Mesenchymal stem cell (in vitro differentiated cells and primary cell): ENCODE data around the gene POLR1D.

Experiments used
- DNase-seq: peaks from one replicate; pipeline ENCODE4 v3.0.0-alpha.2; 2013
- H2AFZ ChIP-seq: one replicate; pipeline ENCODE4 v1.6.1; 2013; ENCODE audit warnings: low read depth, mild to moderate bottlenecking, control low read depth, inconsistent platforms, low read length, moderate library complexity
- H2AK5ac ChIP-seq: 2 replicates; pipeline ENCODE4 v1.6.1; 2013; ENCODE audit warnings: low read length, moderate library complexity, mild to moderate bottlenecking, inconsistent platforms; ENCODE audit not compliant: severe bottlenecking
- H2BK120ac ChIP-seq: one replicate; pipeline ENCODE4 v1.6.1; 2013; ENCODE audit warnings: low read depth, mild to moderate bottlenecking, inconsistent platforms, low read length, moderate library complexity
- H2BK12ac ChIP-seq, 2 experiments: one replicate each; pipeline ENCODE4 v1.6.1; 2013; ENCODE audit warnings: inconsistent platforms in 2 of 2, low read length in 2 of 2, mild to moderate bottlenecking in 2 of 2, moderate library complexity in 2 of 2, control low read depth in 1 of 2
- H2BK15ac ChIP-seq: one replicate; pipeline ENCODE4 v1.6.1; 2013; ENCODE audit warnings: mild to moderate bottlenecking, low read depth, inconsistent platforms; ENCODE audit not compliant: poor library complexity, severe bottlenecking
- H2BK5ac ChIP-seq: 2 replicates; pipeline ENCODE4 v1.6.1; 2013; ENCODE audit warnings: low read depth, mild to moderate bottlenecking, low read length, control low read depth, inconsistent platforms; ENCODE audit not compliant: poor library complexity, severe bottlenecking
- H3K14ac ChIP-seq, 2 experiments: one replicate each; pipeline ENCODE4 v1.6.1; 2013; ENCODE audit warnings: inconsistent platforms in 2 of 2, low read length in 2 of 2, control low read depth in 1 of 2, mild to moderate bottlenecking in 1 of 2, moderate library complexity in 1 of 2
- H3K18ac ChIP-seq, 2 experiments: one replicate each; pipeline ENCODE4 v1.6.1; 2013; ENCODE audit warnings: inconsistent platforms in 2 of 2, low read length in 2 of 2, control low read depth in 1 of 2, low read depth in 1 of 2, mild to moderate bottlenecking in 1 of 2
- H3K23ac ChIP-seq, 2 experiments: one replicate each; pipeline ENCODE4 v1.6.1; 2013; ENCODE audit warnings: inconsistent platforms in 2 of 2, low read length in 2 of 2, mild to moderate bottlenecking in 2 of 2, moderate library complexity in 2 of 2, control low read depth in 1 of 2
- H3K27ac ChIP-seq: 2 replicates; pipeline ENCODE4 v1.5.1; 2013; ENCODE audit warnings: mild to moderate bottlenecking, moderate library complexity, low read length, control low read depth, inconsistent platforms; ENCODE audit not compliant: poor library complexity, severe bottlenecking
- H3K27me3 ChIP-seq, 2 experiments: 2 replicates each; pipeline versions ENCODE4 v1.6.1 to v1.7.0; 2013; ENCODE audit warnings: low read length in 2 of 2, mild to moderate bottlenecking in 2 of 2, moderate library complexity in 2 of 2, control low read depth in 1 of 2, inconsistent platforms in 1 of 2; ENCODE audit not compliant: control insufficient read depth in 1 of 2, insufficient read depth in 1 of 2
- H3K36me3 ChIP-seq, 2 experiments: 2 replicates each; pipeline versions ENCODE4 v1.6.1 to v1.7.0; 2013; ENCODE audit warnings: low read length in 2 of 2, control low read depth in 1 of 2, inconsistent platforms in 1 of 2, low read depth in 1 of 2, mild to moderate bottlenecking in 1 of 2; ENCODE audit not compliant: insufficient read depth in 2 of 2, control insufficient read depth in 1 of 2
- H3K4ac ChIP-seq, 2 experiments: one replicate each; pipeline ENCODE4 v1.6.1; 2013; ENCODE audit warnings: inconsistent platforms in 2 of 2, low read length in 2 of 2, mild to moderate bottlenecking in 2 of 2, moderate library complexity in 2 of 2, control low read depth in 1 of 2, low read depth in 1 of 2
- H3K4me1 ChIP-seq: 2 replicates; pipeline ENCODE4 v1.6.1; 2013; ENCODE audit warnings: low read depth, low read length, control low read depth; ENCODE audit not compliant: control insufficient read depth, insufficient read depth
- H3K4me2 ChIP-seq: 2 replicates; pipeline ENCODE4 v1.6.1; 2013; ENCODE audit warnings: low read length, mild to moderate bottlenecking, inconsistent platforms; ENCODE audit not compliant: poor library complexity, severe bottlenecking
- H3K4me3 ChIP-seq, 2 experiments: 2 replicates each; pipeline versions ENCODE4 v1.5.1 to v1.7.0; 2013; ENCODE audit warnings: low read length in 2 of 2, mild to moderate bottlenecking in 2 of 2, control low read depth in 1 of 2, low read depth in 1 of 2; ENCODE audit not compliant: insufficient read depth in 1 of 2
- H3K79me1 ChIP-seq: replicated peaks from 2 replicates; pipeline ENCODE4 v1.6.1; 2013; ENCODE audit warnings: mild to moderate bottlenecking, control low read depth, low read length, inconsistent platforms; ENCODE audit not compliant: poor library complexity, severe bottlenecking
- H3K9ac ChIP-seq: 2 replicates; pipeline ENCODE4 v1.7.0; 2013; ENCODE audit warnings: mild to moderate bottlenecking, low read length, moderate library complexity
- H3K9me3 ChIP-seq: 2 replicates; pipeline ENCODE4 v1.7.0; 2013; ENCODE audit warnings: mild to moderate bottlenecking, low read length; ENCODE audit not compliant: control insufficient read depth
- H4K8ac ChIP-seq: one replicate; pipeline ENCODE4 v1.6.1; 2013; ENCODE audit warnings: inconsistent platforms, mild to moderate bottlenecking, low read length, moderate library complexity
- H4K91ac ChIP-seq: one replicate; pipeline ENCODE4 v1.6.1; 2013; ENCODE audit warnings: mild to moderate bottlenecking, low read length, inconsistent platforms
- WGBS: methylation state at CpG from one replicate; pipeline ENCODE4 v1.1.7; 2013; ENCODE audit warnings: mixed read lengths; 5-methylcytosine and 5-hydroxymethylcytosine counted together

The POLR1D gene

GRCh38 chr13:27599845-27600553 is 21.7 kb upstream of the POLR1D start:
- Histone ChIP-seq H3K9ac (no peak overlapping the region), H3K27ac (peak overlapping the region; percentile 73), H4K91ac (no peak overlapping the region), H2AK5ac (no peak overlapping the region), H2AFZ (no peak overlapping the region), H3K79me1 (peaks cover 8% of the 10 kb centered on the region), H2BK120ac (no peak overlapping the region), H3K18ac (no peak overlapping the region), H3K4me2 (no peak overlapping the region), H3K9me3 (no peaks in the 10 kb centered on the region), H3K4me3 (no peak overlapping the region), H3K36me3 (no peaks in the 10 kb centered on the region), H3K4me1 (peaks cover 2% of the 10 kb centered on the region), H3K23ac (no peak overlapping the region), H3K27me3 (no peaks in the 10 kb centered on the region), H2BK5ac (no peak overlapping the region), H2BK12ac (no peak overlapping the region), H3K4ac (no peak overlapping the region), H4K8ac (no peak overlapping the region), H2BK15ac (no peak overlapping the region), H3K14ac (no peak overlapping the region)
- DNase-seq, result peak; percentile 56
- 100% methylated on average over 2 of the region's 5 CpGs for WGBS

DNA sequence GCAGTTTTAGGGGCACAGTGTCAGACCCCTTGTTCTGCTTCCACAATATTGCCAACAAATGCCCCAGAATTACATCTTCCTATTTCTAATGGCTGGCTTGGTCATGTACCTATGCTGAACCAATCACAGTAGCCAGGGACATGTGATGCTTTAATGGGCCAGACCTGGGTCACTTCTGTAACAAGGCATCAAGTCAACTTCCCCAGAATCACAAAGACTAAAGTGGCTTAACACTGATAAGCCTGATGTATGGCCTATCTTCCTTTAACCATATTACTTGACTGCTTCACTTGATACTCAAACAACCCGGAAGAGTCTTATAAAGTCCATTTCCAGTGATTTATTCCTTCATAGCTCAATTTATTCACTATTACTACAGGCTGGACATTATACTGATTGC is 21.0 kb upstream of the POLR1D start:
- Histone ChIP-seq H3K36me3 (no peaks in the 10 kb centered on the region), H3K4ac (no peak overlapping the region), H3K4me1 (no peaks in the 10 kb centered on the region), H3K4me2 (no peak overlapping the region), H3K23ac (no peak overlapping the region), H2BK5ac (no peak overlapping the region), H3K14ac (peak overlapping the region in 1 of 2 experiments; percentile 79), H3K18ac (peak overlapping the region in 1 of 2 experiments; percentile 23), H3K4me3 (no peak overlapping the region), H4K8ac (no peak overlapping the region), H2BK12ac (no peak overlapping the region), H4K91ac (no peak overlapping the region), H3K27ac (no peak overlapping the region), H2BK15ac (no peak overlapping the region), H3K27me3 (no peaks in the 10 kb centered on the region), H2BK120ac (no peak overlapping the region), H3K9me3 (no peaks in the 10 kb centered on the region), H2AK5ac (peak overlapping the region; percentile 95), H2AFZ (no peak overlapping the region), H3K9ac (no peak overlapping the region), H3K79me1 (peaks cover 8% of the 10 kb centered on the region)
- WGBS, result 74% methylated on average over 1 of the region's 1 CpG
- DNase-seq, result no peak

- no peak overlapping the region for H3K4me2 ChIP-seq
- H3K27ac ChIP-seq, result no peak overlapping the region
- H2AK5ac ChIP-seq, result no peak overlapping the region
- no peak overlapping the region for H4K91ac ChIP-seq
- H3K4me1 ChIP-seq, result no peaks in the 10 kb centered on the region
- H3K23ac ChIP-seq, result no peak overlapping the region
- H2BK5ac ChIP-seq, result no peak overlapping the region
- no peaks in the 10 kb centered on the region for H3K36me3 ChIP-seq
- 100% methylated on average over 2 of the region's 2 CpGs for WGBS
- no peak overlapping the region for H2AFZ ChIP-seq
- no peak overlapping the region for H2BK12ac ChIP-seq
- no peak for DNase-seq
- no peaks in the 10 kb centered on the region for H3K27me3 ChIP-seq
- H3K79me1 ChIP-seq, result peaks cover 8% of the 10 kb centered on the region
- H3K9ac ChIP-seq, result no peak overlapping the region
- H3K9me3 ChIP-seq, result no peaks in the 10 kb centered on the region
- H2BK15ac ChIP-seq, result no peak overlapping the region
- no peak overlapping the region for H3K18ac ChIP-seq
- H3K14ac ChIP-seq, result no peak overlapping the region
- no peak overlapping the region for H3K4me3 ChIP-seq
- H2BK120ac ChIP-seq, result no peak overlapping the region
- H4K8ac ChIP-seq, result no peak overlapping the region
- H3K4ac ChIP-seq, result no peak overlapping the region
Measured at GRCh38 chr13:27601208-27601607, 20.5 kb upstream of the POLR1D start.

DNA sequence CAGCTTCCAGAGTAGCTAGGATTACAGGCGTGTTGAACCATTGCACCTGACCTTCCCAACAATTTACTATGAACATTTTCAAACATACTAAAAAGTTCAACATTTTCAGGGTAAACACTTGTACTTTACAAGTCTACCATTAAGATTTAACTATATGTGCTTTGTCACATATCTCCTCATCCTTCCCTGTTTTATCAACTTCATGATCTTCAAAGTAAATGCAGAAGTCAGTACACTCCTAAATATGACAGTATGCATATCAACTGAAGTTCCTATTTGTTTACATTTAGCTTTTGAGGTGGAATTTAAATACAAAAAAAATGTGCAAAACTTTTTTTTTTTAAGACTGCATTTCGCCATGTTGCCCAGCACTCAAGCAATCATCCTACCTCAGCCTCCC is 19.9 kb upstream of the POLR1D start:
- no peak for DNase-seq
- Histone ChIP-seq H2AK5ac (no peak overlapping the region), H4K8ac (no peak overlapping the region), H3K4ac (no peak overlapping the region), H3K36me3 (no peaks in the 10 kb centered on the region), H3K4me2 (no peak overlapping the region), H3K4me3 (no peak overlapping the region), H3K18ac (no peak overlapping the region), H4K91ac (no peak overlapping the region), H2BK120ac (no peak overlapping the region), H2BK12ac (no peak overlapping the region), H2AFZ (no peak overlapping the region), H3K27me3 (no peaks in the 10 kb centered on the region), H3K23ac (no peak overlapping the region), H3K79me1 (peaks cover 8% of the 10 kb centered on the region), H3K14ac (no peak overlapping the region), H3K9ac (no peak overlapping the region), H3K4me1 (no peaks in the 10 kb centered on the region), H3K9me3 (no peaks in the 10 kb centered on the region), H2BK5ac (no peak overlapping the region), H3K27ac (no peak overlapping the region), H2BK15ac (no peak overlapping the region)
- 100% methylated on average over 2 of the region's 2 CpGs for WGBS
